Stimulated activated CD8-positive, alpha-beta memory T cell treated with anti-CD3 and anti-CD28 coated beads, Interleukin-12 subunit alpha, Interleukin-12 subunit beta, amount 100 ng/mL, for 24 hours (primary cell): ENCODE data around the gene CAMTA1.

Source experiments
- DNase-seq: peaks from one replicate; pipeline ENCODE4 v3.0.0-alpha.2; 2020; ENCODE audit errors: extremely low read depth

CAMTA1 gene

DNA sequence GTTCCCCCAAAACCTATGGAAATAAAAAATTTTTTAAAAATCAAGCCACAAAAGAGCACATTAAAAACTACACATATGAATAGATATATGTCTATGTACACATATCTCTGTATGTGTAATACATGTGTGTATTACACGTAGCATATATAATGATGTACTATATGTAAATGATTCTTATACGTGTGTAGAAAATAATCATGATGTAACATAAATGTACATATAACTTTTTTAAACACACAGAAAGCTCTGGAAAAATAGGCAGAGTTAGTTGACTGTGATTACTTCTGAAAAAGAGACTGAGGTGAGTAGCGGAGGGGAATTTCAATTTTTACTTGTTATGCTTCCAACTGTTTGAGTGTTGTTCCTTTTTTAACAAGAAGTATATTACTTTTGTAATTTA lies 405.0 kb downstream of the CAMTA1 start:
- no peak for DNase-seq

DNA sequence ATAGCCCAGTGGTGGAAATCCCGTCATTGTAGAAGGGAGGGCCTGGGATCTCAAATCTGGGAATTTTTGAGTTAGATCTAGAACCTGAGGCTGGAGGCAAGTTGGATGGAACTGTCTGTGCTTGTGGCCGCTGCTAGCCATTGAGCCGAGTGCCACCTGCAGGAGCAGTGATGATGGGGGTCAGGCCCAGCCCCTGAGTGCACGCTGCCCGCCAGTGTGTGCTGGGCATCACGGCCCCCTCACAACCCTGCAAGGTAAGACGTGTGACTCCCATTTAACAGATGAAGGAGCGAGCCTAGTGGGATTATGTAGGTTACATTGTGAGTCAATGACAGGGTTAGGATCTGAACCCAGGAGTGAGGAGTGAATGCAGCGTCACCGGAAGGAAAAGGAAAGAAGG lies 407.2 kb downstream of the CAMTA1 start:
- DNase-seq, result no peak

DNA sequence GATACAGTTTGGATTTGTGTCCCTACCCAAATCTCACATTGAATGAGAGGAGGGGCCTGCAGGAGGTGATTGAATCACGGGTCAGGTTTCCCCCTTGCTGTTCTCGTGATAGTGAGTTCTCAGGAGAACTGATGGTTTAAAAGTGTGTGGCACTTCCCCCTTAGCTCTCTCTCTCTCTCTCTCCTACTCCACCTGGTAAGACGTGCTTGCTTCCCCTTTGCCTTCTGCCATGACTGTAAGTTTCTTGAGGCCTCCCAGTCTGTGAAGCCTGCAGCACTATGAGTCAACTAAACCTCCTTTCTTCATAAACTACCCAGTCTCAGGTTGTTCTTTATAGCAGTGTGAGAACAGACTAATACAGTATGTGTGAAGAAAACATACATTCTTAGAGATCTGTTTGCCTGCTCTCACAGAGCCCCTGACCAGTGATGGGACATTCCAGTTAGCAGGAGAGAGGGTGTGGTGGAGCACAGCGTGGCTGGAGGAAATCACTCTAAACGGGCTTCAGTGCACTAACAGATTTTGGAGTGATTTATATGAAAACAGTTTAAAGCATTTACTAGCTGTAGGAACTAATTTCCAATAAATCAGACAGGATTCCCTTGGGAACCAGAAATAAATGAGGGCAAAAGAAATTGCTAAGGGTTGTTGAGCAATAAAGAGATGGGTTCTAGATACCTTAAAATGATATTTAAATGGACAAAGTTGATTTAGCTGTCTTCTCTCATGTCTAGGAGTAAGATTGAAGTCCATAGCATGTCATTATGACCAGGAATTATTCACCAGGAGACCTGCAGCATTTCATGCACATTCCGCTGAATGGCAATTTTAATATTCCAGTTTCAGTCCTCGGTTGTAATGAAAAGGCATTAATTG lies 411.0 kb downstream of the CAMTA1 start:
- DNase-seq, result no peak

DNA sequence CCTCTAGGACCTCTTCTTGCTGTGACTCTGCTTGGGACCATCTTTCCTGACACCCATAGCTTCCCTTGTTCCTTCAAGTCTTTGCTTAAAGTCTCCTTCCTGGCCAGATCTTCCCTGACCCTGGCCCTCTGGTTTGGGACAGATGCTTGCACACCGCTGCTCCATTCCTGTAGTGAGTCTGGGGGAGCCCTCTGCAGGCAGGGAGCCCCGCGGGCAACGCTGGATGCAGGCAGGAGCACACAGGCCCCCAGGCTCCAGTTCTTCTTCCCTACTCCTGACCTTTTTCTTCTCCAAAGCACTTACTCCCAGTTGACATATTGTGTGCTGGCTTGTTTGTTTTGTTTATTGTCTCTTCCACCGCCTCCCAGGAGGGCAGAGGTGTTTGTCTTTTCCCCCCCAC lies 413.4 kb downstream of the CAMTA1 start:
- no peak for DNase-seq

DNA sequence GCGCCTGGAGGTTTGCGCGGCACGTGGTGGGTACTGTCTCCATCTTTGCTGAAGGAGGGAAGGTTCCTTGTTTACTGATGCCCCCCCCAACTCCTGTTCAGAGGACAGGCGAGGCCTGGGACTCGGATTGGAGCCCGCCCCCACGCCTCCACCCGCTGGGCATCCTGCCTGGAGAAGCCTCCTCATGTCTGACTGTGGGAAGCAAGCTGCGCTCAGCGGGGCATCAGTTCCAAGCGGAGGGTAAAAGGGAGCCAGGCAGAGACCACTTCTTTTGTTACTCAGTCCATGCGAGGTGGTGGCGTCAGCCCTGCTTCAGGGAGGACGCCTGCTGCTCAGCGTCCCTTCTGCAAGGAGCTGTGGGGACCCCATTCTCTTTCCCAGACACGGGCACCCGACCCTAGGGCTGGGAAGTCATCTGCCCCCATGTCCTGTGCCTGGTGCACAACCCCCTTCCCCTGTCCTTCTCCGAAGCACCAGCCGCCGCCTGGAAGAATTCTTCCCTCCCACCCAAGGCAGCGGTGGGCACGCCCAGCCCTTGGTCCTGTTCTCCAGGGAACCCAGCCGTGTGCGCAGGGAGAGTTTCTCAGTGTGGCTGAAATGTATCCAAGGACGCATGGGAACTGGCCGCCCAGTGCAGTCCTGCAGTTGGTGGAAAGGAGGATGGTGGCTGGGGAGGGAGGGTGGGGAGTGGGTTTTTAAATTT lies 414.0 kb downstream of the CAMTA1 start:
- DNase-seq, result no peak

DNA sequence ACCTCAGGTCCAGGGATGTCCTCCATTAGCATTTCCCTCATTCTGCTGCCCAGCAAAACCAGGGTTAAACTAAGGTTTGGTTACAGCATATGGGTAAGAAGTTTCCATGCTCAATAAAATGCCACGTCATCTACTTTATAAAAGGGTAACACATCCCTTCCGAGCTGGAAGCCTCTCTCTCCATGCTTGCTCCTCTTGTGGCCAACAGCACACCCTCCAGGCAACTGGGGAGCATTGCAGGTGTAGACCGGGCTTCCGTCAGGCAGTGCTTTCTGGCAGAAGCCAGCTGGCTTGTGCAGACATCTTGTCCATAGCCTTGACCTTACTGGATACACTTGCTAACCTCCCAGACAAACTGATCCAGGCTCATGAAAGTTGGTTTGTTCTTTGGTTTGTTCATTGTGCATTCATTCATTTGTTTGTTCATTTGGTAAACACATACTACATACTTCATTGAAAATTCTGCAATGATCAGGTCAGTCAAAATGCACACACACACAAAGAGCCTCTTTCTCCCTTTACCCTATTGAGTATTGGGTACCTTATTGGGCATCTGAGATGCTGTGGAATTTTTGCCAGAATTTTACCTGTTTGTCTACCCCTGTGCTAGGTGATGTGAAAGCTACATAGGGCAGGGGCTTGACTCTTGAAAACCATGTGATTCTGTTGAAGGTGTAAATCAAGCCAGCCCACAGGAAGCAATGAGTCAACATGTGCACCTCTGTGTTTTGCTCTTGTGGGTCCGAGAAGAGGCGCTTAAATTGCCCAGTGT lies 422.8 kb downstream of the CAMTA1 start:
- no peak for DNase-seq

DNA sequence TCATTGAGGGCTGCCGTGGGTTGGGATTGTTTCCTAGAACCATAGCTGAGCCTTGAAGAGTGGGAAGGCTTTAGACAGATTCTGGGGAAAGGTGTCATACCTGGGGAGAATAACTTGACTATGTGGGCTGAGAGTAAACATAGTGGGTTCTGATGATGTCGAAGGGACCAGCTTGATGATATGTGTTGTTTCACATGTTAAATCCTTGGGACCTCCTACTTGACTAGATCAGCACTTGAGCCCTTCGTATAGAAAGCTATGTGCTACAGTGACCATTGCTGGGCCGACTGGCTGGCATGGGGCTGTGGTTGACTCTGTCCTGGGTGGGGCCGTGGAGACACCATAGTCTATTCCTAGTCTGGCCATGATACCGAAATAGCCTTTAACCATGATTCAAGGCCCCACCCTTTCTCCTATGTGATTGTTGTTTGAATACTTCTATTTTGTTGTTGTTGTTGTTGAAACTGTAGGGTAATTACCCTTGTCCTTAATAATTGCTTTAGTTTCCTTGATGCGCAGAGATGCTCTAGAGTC lies 423.5 kb downstream of the CAMTA1 start:
- DNase-seq, result no peak

DNA sequence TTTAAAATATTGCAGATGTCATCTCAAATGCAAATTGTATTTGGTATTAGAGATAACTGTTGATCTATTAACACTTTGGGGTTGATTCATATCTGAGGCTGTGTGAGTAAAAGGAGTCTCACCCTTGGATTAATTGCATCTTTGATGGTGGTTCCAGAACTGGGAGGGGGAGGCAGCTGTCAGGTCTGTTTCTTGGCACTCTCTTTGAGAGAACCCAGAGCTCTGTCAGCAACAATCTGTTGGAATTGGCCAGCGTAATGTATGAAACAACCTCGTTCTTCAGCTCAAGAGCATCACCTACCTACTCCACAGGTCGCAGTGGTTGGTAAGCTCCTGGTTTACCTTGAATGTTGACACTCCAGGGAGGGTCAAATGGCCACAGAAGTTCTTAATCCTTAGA lies 424.1 kb downstream of the CAMTA1 start:
- DNase-seq, result no peak

DNA sequence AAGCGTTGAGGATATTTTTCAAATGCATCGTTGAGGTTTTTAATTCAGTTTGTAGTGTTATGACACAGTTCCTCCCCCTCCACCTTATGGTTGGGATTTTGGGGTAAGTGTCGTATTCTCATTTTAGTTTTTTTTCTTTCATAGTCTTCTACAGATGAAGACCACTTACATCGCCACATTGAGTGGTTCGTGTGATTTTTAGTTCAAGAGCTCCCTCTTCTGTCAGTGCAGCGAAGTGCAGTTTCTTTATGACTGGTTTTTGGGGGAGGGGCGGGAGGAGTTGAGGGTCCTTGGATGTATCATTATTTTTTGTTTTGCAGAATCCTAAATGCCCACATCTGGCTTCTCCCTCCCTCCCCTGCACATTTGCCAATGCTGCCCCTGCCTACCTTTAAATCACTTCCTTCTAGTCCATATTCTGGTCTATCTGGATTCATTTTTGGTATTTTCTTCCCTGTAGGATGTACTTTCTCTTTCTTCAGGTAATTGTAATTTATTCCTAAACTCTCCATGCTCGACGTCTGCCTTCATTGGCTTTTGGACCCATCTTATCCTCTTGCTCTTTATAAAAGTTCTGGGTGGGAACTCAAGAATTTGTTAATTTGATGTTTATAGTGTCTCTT lies 433.1 kb downstream of the CAMTA1 start:
- no peak for DNase-seq

DNA sequence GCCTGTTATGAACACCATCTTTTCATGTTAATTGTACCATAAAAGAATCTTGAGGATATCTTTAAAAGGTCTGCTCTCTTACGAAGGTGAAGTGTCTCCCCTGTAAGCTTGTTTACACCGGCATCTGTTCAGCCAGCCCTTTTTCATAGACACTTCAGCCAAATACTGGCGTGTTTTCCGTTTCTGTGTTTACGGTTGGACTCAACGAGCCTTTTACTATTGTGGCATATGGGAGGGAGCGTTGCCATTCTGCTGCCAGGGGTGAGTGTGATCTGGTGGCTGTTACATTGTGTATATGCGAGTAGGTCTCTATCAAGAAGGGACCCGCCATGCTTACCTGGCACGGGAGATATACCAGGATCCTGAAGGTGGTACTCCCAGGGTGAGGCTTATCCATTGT lies 433.8 kb downstream of the CAMTA1 start:
- DNase-seq, result no peak

DNA sequence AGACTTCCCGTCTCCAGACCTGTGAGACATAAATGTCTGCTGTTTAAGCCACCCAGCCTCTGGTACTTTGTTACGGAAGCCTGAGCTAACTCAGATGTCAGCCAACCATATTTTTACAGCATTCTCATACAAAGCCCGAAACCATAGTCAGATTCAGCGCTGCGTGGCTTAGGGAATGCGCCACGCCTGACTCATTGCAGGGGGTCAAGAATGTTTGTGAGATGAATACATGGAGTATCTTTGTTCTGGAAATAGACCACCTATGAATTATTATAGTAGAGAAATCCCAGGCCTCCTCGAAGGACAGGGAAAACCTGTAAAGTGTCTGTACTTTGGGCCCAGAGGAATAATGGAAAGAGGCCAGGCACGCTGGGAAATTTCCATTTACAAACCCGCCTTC lies 434.8 kb downstream of the CAMTA1 start:
- no peak for DNase-seq

DNA sequence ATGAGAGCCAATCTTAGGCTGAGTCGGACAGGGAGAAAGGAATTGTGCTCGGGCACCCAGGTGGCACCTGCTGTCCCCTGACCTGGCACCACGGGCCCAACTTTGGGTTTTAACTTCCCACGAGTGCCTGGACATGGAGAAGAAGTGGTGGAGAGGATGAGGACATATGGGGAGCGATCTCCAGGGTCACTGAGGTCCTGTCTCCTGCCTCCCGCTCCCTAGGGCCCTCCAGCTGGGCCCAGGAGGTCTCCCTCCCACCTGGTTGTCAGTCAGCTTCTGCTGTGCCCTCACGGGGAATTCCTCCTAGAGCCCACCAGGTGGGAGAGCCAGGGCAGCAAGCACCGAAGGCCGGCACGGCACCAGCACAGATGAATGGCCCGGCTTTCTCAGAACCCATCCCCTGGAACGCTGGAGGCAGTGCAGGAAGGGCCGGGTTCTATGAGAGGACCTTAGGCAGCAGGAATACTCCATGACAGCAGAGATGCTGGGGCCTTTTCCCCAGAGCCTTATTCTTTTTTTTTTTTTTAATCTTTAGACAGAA lies 435.5 kb downstream of the CAMTA1 start:
- DNase-seq, result no peak

DNA sequence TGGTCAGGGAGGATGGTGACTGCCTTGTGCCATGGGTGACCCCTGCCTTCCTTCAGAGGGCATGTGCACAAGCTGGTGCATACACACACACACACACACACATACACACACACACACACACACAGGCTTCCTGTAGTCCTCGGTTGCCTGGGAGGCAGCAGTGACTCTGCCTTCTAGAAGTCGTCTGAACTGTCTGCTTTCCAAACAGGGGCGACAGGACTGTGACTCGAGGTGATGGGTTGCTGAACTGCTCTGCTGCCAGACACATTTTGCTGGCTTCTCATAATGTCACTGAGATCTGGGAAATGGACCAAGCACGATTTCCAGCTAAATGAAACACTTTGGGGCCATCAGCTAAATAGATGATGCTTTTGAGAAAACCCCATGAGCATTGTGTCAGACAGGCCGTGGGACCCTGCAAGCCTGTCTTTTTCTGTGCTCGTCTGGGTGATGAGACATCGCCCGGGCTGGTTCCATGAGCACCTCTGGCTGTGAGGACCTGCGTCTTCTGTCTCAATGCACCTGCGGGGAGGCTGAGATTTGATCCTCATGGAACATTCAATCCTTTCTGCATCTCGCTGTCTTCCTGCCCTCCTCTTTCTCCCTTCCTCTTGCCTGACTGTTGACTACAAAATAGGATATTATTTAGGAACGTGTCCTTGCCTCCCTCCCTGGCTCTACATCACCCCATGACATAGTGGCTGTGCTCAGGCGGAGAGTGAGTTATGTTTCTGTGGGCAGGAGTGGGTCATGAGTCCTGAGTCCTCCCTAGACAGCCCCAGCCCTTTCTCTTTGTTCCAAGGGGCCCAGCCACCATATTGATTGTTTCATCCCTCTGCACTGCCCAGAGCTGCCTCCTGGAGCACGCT lies 436.8 kb downstream of the CAMTA1 start:
- no peak for DNase-seq

DNA sequence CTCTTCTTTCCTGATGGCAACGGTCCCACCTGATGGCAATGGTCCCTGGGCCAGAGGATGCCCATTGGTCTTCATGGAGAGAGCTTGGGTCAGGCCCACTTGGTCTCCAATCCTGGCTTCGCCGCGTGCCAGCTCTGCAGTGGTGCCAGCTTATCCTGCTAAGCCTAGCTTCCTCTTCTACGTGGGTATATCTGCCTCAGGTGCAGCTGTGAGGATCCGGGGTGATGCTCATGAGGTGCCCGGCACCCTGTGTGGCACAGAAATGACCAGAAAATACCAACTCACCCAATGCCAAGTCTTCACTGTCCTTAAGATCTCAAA lies 437.4 kb downstream of the CAMTA1 start:
- no peak for DNase-seq

DNA sequence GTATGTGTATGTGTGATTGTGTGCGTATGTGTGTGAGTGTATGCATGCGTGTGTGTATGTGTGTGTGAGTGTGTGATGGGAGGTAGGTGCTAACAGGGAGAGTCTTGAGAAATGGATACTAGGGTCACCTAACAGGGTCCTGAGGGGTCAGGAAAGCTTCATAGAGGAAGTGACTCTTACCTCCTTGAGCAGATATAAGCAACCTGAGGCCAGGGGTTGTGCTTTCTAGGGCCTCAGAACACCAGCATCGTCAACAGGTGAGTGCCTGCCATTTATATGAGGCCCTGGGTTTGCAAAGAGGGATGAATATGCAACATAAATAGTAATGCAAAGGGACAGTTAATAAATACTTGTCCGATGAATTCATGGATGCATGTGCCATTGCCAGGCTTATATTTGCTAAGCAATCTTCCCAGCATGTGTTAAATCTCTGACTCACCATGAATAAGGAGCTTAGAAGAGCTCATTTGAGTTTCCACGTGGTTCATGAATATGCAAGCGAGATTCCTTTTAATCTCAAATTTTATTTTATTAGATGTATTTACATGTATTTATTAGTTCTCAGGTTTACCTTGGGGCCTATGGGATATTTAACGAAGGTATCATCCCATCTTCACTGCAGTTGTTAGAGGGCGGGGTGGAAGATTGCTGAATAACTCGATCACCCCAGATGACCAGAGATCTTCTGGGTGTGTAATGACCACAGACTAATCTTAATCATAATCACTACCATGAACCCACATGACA lies 438.3 kb downstream of the CAMTA1 start:
- DNase-seq, result no peak

DNA sequence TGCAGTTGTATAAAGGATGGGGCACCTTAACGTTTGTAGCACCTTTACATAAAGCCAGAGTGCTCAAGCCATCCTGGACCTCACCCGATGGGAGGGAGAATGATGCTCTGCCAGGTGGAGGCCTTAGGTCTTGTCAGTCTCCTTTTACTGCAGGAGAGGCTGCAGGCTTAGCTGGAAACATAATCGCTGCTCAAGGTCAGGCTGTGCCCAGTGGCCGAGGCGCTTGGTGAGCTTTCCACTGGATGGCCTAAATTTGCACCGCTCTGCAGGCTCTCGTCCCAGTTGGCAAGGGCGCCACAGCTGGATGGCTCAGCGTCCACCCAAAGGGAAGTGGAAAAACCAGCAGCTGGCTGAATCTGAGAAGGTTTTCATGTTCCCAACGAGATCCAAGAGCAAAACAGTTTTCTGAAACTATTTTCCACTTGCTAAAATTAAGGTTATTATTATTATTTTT lies 438.9 kb downstream of the CAMTA1 start:
- DNase-seq, result no peak

DNA sequence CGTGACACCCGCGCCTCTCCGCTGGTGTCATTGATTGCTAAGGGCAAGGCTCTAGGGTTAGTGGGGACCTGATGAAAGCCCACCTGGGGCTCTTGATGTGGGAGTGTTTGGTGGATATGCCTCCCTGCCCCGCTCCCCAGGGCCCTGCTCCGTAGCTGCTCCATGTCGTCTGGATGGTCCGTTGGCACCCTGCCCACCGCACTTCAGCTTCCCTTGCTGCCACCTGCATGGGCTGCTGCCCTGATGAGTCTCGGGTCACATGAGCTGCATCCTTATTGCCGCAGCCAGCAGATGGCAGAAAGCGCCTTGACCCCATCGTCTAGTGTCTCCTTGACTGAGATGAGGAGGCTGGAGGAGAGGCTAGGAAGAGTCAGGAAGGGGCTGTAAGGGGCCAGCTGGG lies 439.4 kb downstream of the CAMTA1 start:
- DNase-seq, result no peak

DNA sequence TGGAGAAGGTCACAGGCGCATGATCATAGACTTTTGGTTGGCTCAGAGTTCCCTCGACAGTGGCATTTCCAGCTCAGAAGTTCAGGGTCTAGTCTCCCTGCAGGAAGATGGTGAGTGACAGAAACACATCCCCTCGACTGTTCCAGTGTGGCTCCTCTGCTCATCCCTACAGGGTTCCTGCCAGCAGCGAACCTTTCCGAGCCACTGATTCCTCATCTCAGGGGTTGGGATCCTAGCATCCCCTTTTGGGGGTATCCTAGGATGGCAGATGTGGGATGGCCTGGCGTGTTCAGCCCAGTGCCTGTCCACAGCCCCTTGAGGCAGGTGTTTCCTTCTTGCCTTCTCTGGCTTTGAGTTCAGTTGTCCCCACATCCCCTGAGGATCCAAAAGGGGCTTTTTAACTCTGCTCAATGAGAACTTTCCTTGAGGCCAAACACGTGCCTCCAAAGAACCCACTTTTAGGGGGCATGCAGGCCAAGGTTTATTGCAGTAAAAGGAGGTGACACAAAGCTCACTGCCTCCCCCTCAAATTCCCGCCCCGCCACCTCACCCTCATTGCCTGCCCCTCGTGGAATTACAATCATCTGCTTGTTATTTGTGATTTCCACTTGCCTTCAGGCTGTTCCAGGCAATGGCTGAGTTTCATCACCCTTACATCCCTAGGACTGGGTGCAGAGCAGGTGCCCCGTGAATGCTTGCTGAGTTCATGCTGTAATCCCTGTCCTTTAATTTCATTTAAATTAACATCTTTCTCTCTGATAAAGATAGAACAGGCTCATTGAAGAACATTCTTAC lies 440.7 kb downstream of the CAMTA1 start:
- no peak for DNase-seq

DNA sequence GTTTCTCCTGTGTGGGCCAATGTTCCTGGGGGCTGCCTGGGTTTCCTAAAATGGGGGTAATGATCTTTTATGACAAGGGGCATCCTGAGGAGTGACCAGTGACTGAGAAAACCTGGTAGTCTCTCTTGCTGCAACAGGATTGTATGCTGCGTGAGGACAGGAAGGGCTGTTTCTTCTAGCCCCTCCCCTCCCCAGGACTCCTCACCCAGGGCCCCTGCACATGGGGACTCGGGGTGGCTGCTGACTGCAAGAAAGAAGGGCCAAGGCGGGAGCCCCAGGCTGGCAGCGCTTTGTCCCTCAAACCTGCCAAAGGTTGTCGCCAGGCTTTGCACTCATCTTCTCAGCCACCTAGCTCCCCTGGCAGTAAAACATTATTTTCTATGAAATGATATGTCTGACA lies 442.4 kb downstream of the CAMTA1 start:
- no peak for DNase-seq
